Naive thymus-derived CD4-positive, alpha-beta T cell (primary cell): ENCODE data around the gene TCP11. TPM values are rescaled to one million over a fixed set of nuclear protein-coding genes. Genes with fewer than 3 reads are reported as not detected.

Source experiments
- ATAC-seq: fragments of 150-1000 bp; cut with Tn5 transposase; 2 replicates; pipeline ENCODE4 v1.10.0; 2021; ENCODE audit warnings: mild to moderate bottlenecking, moderate library complexity
- CTCF ChIA-PET: fragments of 350-600 bp; sonication (Branson Sonifier 250); formaldehyde crosslinking; loops from one replicate; lab custom pipeline; 2021; ENCODE audit warnings: antibody characterized with exemption; lab: Charles Lee
- POLR2A ChIA-PET: fragments of 350-600 bp; sonication (Branson Sonifier 250); formaldehyde crosslinking; loops from one replicate; lab custom pipeline; 2021; ENCODE audit warnings: antibody characterized with exemption, inconsistent platforms; lab: Charles Lee
- DNase-seq, 9 donors: peaks; one replicate each; pipeline versions ENCODE4 v3.0.0 to v3.0.0-alpha.2; 2020 to 2022; ENCODE audit warnings: mixed read lengths in 1 of 9
- H3K27ac ChIP-seq: one replicate; pipeline ENCODE4 v1.7.0; 2013; ENCODE audit warnings: mild to moderate bottlenecking, low read depth, low read length, moderate library complexity
- H3K27me3 ChIP-seq, 2 donors: one replicate each; pipeline ENCODE4 v1.7.0; 2013; ENCODE audit warnings: low read length in 2 of 2, mild to moderate bottlenecking in 2 of 2, moderate library complexity in 2 of 2; ENCODE audit not compliant: control insufficient read depth in 2 of 2, insufficient read depth in 2 of 2
- H3K36me3 ChIP-seq, 3 experiments: 1 replicate in 2 of 3; 2 replicates in 1 of 3; pipeline ENCODE4 v1.7.0; 2013; ENCODE audit warnings: low read length in 3 of 3, mild to moderate bottlenecking in 3 of 3, moderate library complexity in 1 of 3; ENCODE audit not compliant: insufficient read depth in 3 of 3, control insufficient read depth in 2 of 3
- H3K4me1 ChIP-seq, 2 donors: one replicate each; pipeline ENCODE4 v1.7.0; 2013; ENCODE audit warnings: low read length in 2 of 2, mild to moderate bottlenecking in 2 of 2, moderate library complexity in 1 of 2; ENCODE audit not compliant: control insufficient read depth in 2 of 2, insufficient read depth in 2 of 2
- H3K4me3 ChIP-seq: 2 replicates; pipeline ENCODE4 v1.7.0; 2013; ENCODE audit warnings: mild to moderate bottlenecking, low read length
- H3K9me3 ChIP-seq, 3 experiments: 1 replicate in 2 of 3; 2 replicates in 1 of 3; pipeline ENCODE4 v1.7.0; 2013; ENCODE audit warnings: low read length in 3 of 3; ENCODE audit not compliant: control insufficient read depth in 2 of 3
- H3K27ac Mint-ChIP-seq, 9 donors: one replicate each; pipeline ENCODE4 v1.8.0; 2020 to 2022; ENCODE audit warnings: mixed read lengths in 9 of 9, mild to moderate bottlenecking in 8 of 9, moderate library complexity in 5 of 9, inconsistent platforms in 2 of 9
- H3K27me3 Mint-ChIP-seq, 5 donors: one replicate each; pipeline ENCODE4 v1.8.0; 2021 to 2022; ENCODE audit warnings: mixed read lengths in 5 of 5, mild to moderate bottlenecking in 1 of 5
- H3K36me3 Mint-ChIP-seq, 5 donors: one replicate each; pipeline ENCODE4 v1.8.0; 2020 to 2022; ENCODE audit warnings: mixed read lengths in 5 of 5, mild to moderate bottlenecking in 3 of 5, inconsistent platforms in 1 of 5
- H3K4me1 Mint-ChIP-seq, 7 donors: one replicate each; pipeline ENCODE4 v1.8.0; 2020 to 2022; ENCODE audit warnings: mixed read lengths in 7 of 7, mild to moderate bottlenecking in 3 of 7, inconsistent platforms in 1 of 7
- H3K4me3 Mint-ChIP-seq, 10 donors: one replicate each; pipeline ENCODE4 v1.8.0; 2020 to 2022; ENCODE audit warnings: mild to moderate bottlenecking in 10 of 10, mixed read lengths in 10 of 10, moderate library complexity in 6 of 10, inconsistent platforms in 2 of 10
- H3K9me3 Mint-ChIP-seq, 11 donors: one replicate each; pipeline ENCODE4 v1.8.0; 2020 to 2022; ENCODE audit warnings: mixed read lengths in 11 of 11, mild to moderate bottlenecking in 4 of 11, inconsistent platforms in 1 of 11, moderate library complexity in 1 of 11
- intact Hi-C, 2 donors: fragments of 100-400 bp; cut with micrococcal nuclease; formaldehyde crosslinking; loops; one replicate each; pipeline ENCODE4 v1.15.1; 2023
- polyA plus RNA-seq, 2 donors: library from polyadenylated mRNA; unstranded; fragments of 300-500 nt; fragmentation: Illumina TruSeq; gene quantifications; one replicate each; pipeline ENCODE4 v1.2.3, GENCODE V29; 2021
- total RNA-seq, 6 experiments: library from RNA in 5 of 6; stranded (reverse) in 5 of 6; gene quantifications; 1 replicate in 5 of 6; 2 replicates in 1 of 6; pipeline ENCODE4 v1.2.3 and lab custom pipeline; 2021 to 2026

TCP11 gene
- total and polyA plus RNA-seq, 7 experiments from 2014 or later: not detected

- no peaks in the 10 kb centered on the region for H3K36me3 ChIP-seq
- Mint-ChIP-seq H3K27ac (no peak overlapping the region), H3K36me3 (peaks cover 0 to 3% (median 0%) of the 10 kb centered on the region in 5 donors), H3K9me3 (no peaks in the 10 kb centered on the region), H3K27me3 (peaks cover 0 to 33% (median 0%) of the 10 kb centered on the region in 5 donors), H3K4me1 (no peaks in the 10 kb centered on the region), H3K4me3 (no peak overlapping the region)
- H3K4me1 ChIP-seq: no peaks in the 10 kb centered on the region
- intact Hi-C loops: no loop called here
- no peaks in the 10 kb centered on the region for H3K27me3 ChIP-seq
- POLR2A ChIA-PET: no interaction called here
- no peaks in the 10 kb centered on the region for H3K9me3 ChIP-seq
- CTCF ChIA-PET: no interaction called here
- DNase-seq: no peak
- H3K4me3 ChIP-seq: no peak overlapping the region
- no peak overlapping the region for H3K27ac ChIP-seq
- no peak for ATAC-seq
Measured at GRCh38 chr6:35096129-35096862, 44.8 kb downstream of the TCP11 start.

- Mint-ChIP-seq H3K9me3 (no peaks in the 10 kb centered on the region), H3K27me3 (peaks cover 0 to 30% (median 0%) of the 10 kb centered on the region in 5 donors), H3K4me1 (no peaks in the 10 kb centered on the region), H3K27ac (no peak overlapping the region), H3K4me3 (no peak overlapping the region), H3K36me3 (peaks cover 0 to 8% (median 0%) of the 10 kb centered on the region in 5 donors)
- Histone ChIP-seq H3K27ac (no peak overlapping the region), H3K9me3 (no peaks in the 10 kb centered on the region), H3K4me3 (no peak overlapping the region), H3K27me3 (no peaks in the 10 kb centered on the region), H3K36me3 (peaks cover 0 to 8% (median 4%) of the 10 kb centered on the region in 3 experiments), H3K4me1 (no peaks in the 10 kb centered on the region)
- ChIA-PET CTCF (no interaction called here), POLR2A (no interaction called here)
- no peak for DNase-seq
- no peak for ATAC-seq
- intact Hi-C loops: no loop called here
Measured at GRCh38 chr6:35094183-35094582, 47.0 kb downstream of the TCP11 start.

DNA sequence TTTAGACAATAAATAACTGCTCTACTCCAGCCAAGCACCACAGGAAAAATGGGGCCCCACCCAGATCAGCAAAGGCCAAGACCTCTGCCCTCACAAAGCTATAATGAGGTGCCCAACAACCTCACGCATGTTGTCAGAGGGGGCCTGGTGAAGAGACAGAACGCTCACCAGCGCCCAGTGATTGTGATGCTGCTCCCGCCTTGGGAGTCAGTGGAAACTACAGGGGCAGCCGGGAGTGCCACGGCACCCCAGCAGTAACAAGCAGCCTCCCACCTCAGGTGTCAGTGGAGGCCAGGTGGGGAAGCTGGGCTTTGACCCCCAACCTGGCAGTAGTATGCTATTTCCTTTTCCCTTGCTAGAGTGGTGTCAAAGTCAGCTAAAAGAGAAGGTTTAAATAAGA, 47.4 kb downstream of the TCP11 start:
- H3K36me3 ChIP-seq: peaks cover 0 to 12% (median 4%) of the 10 kb centered on the region in 3 experiments
- peaks cover 0 to 10% (median 0%) of the 10 kb centered on the region in 5 donors for H3K36me3 Mint-ChIP-seq
- POLR2A ChIA-PET: no interaction called here
- CTCF ChIA-PET: interaction anchor here (1.0 kb wide), 1 partner anchor 10 kb away, joined by 4 read pairs; no protein-coding TSS in a partner anchor
- H3K27me3 ChIP-seq: no peaks in the 10 kb centered on the region
- H3K9me3 ChIP-seq: no peaks in the 10 kb centered on the region
- intact Hi-C loops: no loop called here
- peaks cover 0 to 30% (median 0%) of the 10 kb centered on the region in 5 donors for H3K27me3 Mint-ChIP-seq
- ATAC-seq: no peak
- DNase-seq: no peak
- no peak overlapping the region for H3K4me3 ChIP-seq
- no peak overlapping the region for H3K27ac ChIP-seq
- H3K9me3 Mint-ChIP-seq: no peaks in the 10 kb centered on the region
- no peak overlapping the region for H3K27ac Mint-ChIP-seq
- H3K4me1 Mint-ChIP-seq: no peaks in the 10 kb centered on the region
- H3K4me3 Mint-ChIP-seq: no peak overlapping the region
- no peaks in the 10 kb centered on the region for H3K4me1 ChIP-seq

DNA sequence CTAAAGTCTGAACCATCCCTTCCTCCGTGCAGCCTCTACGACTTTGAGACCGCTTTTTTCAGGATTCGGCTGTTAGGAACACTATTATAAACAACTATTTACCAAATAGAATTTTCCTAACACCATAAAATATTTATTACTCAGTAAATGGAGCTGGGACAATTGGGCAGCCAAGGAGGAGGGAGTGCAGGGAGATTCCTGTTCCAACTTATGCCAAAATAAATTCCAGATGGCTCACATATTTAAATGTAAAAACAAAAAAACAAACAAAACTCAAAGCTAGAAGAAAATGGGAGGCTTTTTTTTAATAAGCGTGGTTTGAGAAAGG, 48.1 kb downstream of the TCP11 start:
- Histone ChIP-seq H3K4me1 (no peaks in the 10 kb centered on the region), H3K27ac (no peak overlapping the region), H3K27me3 (no peaks in the 10 kb centered on the region), H3K9me3 (no peaks in the 10 kb centered on the region), H3K36me3 (peaks cover 0 to 18% (median 4%) of the 10 kb centered on the region in 3 experiments), H3K4me3 (no peak overlapping the region)
- Mint-ChIP-seq H3K36me3 (peaks cover 0 to 17% (median 0%) of the 10 kb centered on the region in 5 donors), H3K4me1 (no peaks in the 10 kb centered on the region), H3K9me3 (no peaks in the 10 kb centered on the region), H3K27ac (no peak overlapping the region), H3K27me3 (peaks cover 0 to 28% (median 0%) of the 10 kb centered on the region in 5 donors), H3K4me3 (no peak overlapping the region)
- no peak for ATAC-seq
- ChIA-PET CTCF (interaction anchor here (1.0 kb wide), 1 partner anchor 10 kb away, joined by 4 read pairs; no protein-coding TSS in a partner anchor), POLR2A (no interaction called here)
- intact Hi-C loops: no loop called here
- no peak for DNase-seq

GRCh38 chr6:35092362-35093117, 48.6 kb downstream of the TCP11 start:
- CTCF ChIA-PET: interaction anchor here (1.0 kb wide), 1 partner anchor 9 kb away, joined by 4 read pairs; no protein-coding TSS in a partner anchor
- no peaks in the 10 kb centered on the region for H3K9me3 Mint-ChIP-seq
- no peak for ATAC-seq

DNA sequence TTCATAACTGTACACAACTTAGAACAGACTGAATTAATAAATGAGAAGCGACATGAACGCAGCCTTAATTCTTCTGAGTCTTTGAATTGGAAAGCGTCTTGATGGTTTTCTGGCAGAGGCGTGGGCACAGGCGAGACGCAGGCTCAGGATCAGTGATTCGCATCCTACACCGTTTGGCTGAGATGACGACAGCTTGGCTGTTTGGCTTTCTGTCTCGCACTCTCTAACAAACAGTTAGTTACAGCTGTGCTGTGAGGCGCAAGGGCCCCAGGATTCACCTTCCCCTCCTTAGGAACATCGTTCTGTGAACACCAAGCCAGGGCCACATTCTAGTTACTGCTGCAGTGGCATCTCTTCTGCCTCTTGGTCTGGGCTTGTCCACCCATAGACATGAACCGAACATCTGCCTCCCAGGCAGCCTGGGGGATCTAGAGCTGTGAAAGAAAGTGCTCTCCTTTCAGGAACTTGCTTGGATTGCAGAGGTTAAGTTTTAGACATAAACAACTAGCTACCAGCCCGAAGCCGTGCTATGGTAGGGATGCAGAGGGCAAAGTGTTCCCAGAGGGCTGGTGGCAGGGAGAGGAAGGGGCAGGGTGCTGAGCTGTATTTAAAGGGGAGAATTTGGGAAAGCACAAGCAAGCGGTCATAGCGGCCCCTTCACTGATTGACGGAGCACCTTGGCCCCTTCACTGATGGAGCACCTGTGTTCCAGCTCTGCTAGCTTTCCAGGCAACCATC, 49.6 kb downstream of the TCP11 start:
- no peak overlapping the region for H3K27ac Mint-ChIP-seq
- H3K9me3 Mint-ChIP-seq: no peaks in the 10 kb centered on the region
- DNase-seq (no peak), ATAC-seq (no peak)
- no peak overlapping the region for H3K4me3 Mint-ChIP-seq
- Histone ChIP-seq H3K9me3 (no peaks in the 10 kb centered on the region), H3K4me1 (no peaks in the 10 kb centered on the region), H3K27me3 (no peaks in the 10 kb centered on the region), H3K27ac (no peak overlapping the region), H3K4me3 (no peak overlapping the region), H3K36me3 (peaks cover 0 to 34% (median 4%) of the 10 kb centered on the region in 3 experiments)
- peaks cover 0 to 17% (median 0%) of the 10 kb centered on the region in 5 donors for H3K27me3 Mint-ChIP-seq
- H3K36me3 Mint-ChIP-seq: peaks cover 0 to 30% (median 7%) of the 10 kb centered on the region in 5 donors
- no peaks in the 10 kb centered on the region for H3K4me1 Mint-ChIP-seq
- CTCF ChIA-PET: no interaction called here
- intact Hi-C loops: no loop called here
- POLR2A ChIA-PET: no interaction called here

More at GRCh38 chr6:35092362-35093117, 48.6 kb downstream of the TCP11 start:
- intact Hi-C loops: no loop called here
- H3K4me1 Mint-ChIP-seq: no peaks in the 10 kb centered on the region
- POLR2A ChIA-PET: no interaction called here
- Histone ChIP-seq H3K27ac (no peak overlapping the region), H3K9me3 (no peaks in the 10 kb centered on the region), H3K4me3 (no peak overlapping the region), H3K4me1 (no peaks in the 10 kb centered on the region), H3K27me3 (no peaks in the 10 kb centered on the region), H3K36me3 (peaks cover 0 to 23% (median 4%) of the 10 kb centered on the region in 3 experiments)
- peaks cover 0 to 23% (median 2%) of the 10 kb centered on the region in 5 donors for H3K36me3 Mint-ChIP-seq
- no peak for DNase-seq
- no peak overlapping the region for H3K27ac Mint-ChIP-seq
- peaks cover 0 to 25% (median 0%) of the 10 kb centered on the region in 5 donors for H3K27me3 Mint-ChIP-seq
- no peak overlapping the region for H3K4me3 Mint-ChIP-seq
